GM21367 (cell line): ENCODE data around the gene EPB41L2.
"Not testable (repeated sequence)": the region's sequence is repeated elsewhere in the genome, so short reads cannot be mapped to it uniquely, and the experiment has no call there.

Experiments
- ATAC-seq: cut with Tn5 transposase; IDR thresholded peaks from one replicate; pipeline ENCODE4 v1.9.1; 2021; ENCODE audit not compliant: unreplicated experiment

The EPB41L2 gene

GRCh38 chr6:130815200-130816071, 247.6 kb downstream of the EPB41L2 start:
- no peak for ATAC-seq

GRCh38 chr6:130814506-130814905, 248.5 kb downstream of the EPB41L2 start:
- no peak for ATAC-seq

GRCh38 chr6:130811932-130812331, 251.1 kb downstream of the EPB41L2 start:
- no peak for ATAC-seq

GRCh38 chr6:130810307-130811030, 252.6 kb downstream of the EPB41L2 start:
- no peak for ATAC-seq

- ATAC-seq, result not testable (repeated sequence)
Observed at GRCh38 chr6:130801368-130801767, 261.7 kb downstream of the EPB41L2 start.

- ATAC-seq, result no peak
Observed at GRCh38 chr6:130797061-130797460, 266.0 kb downstream of the EPB41L2 start.

GRCh38 chr6:130796313-130796905, 266.6 kb downstream of the EPB41L2 start:
- no peak for ATAC-seq

- no peak for ATAC-seq
Observed at GRCh38 chr6:130794738-130795137, 268.3 kb downstream of the EPB41L2 start.

- no peak for ATAC-seq
Observed at GRCh38 chr6:130794010-130794697, 268.9 kb downstream of the EPB41L2 start.
